Esophagus muscularis mucosa (tissue), 4 donors: ENCODE results near the gene PCNX1. TPM values are rescaled to one million over a fixed set of nuclear protein-coding genes. Genes with fewer than 3 reads are reported as not detected.

Source experiments
- DNase-seq: peaks from one replicate; pipeline ENCODE4 v3.0.0-alpha.2; 2017; ENCODE audit errors: extremely low spot score
- H3K27ac ChIP-seq, 4 donors: fragments of 200-600 bp; sonication (generic); replicated peaks in 1 of 4; 1 replicate in 3 of 4; 2 replicates in 1 of 4; pipeline ENCODE4 v1.5.1; 2016 to 2019; ENCODE audit warnings: mild to moderate bottlenecking in 1 of 4
- H3K27me3 ChIP-seq, 4 donors: fragments of 200-600 bp; sonication (generic); one replicate each; pipeline versions ENCODE4 v1.5.1 to v1.6.0; 2016 to 2019
- H3K36me3 ChIP-seq, 4 donors: fragments of 200-600 bp; sonication (generic); one replicate each; pipeline ENCODE4 v1.5.1; 2016 to 2019
- H3K4me1 ChIP-seq, 4 donors: fragments of 200-600 bp; sonication (generic); one replicate each; pipeline ENCODE4 v1.5.1; 2016 to 2019
- H3K4me3 ChIP-seq, 4 donors: fragments of 200-600 bp; sonication (generic); 1 replicate in 2 of 4; 2 replicates in 2 of 4; pipeline ENCODE4 v1.5.1; 2016 to 2019; ENCODE audit warnings: mild to moderate bottlenecking in 4 of 4, moderate library complexity in 1 of 4
- H3K9me3 ChIP-seq, 4 donors: fragments of 200-600 bp; sonication (generic); 1 replicate in 3 of 4; 2 replicates in 1 of 4; pipeline ENCODE4 v1.5.1; 2016 to 2019
- CTCF ChIP-seq, 3 experiments: fragments of 200-600 bp in 2 of 3; fragments of 450-650 bp in 1 of 3; sonication (generic) in 2 of 3; IDR thresholded peaks; one replicate each; pipeline ENCODE4 v1.5.1; 2017 to 2019; ENCODE audit warnings: antibody characterized with exemption in 3 of 3, mild to moderate bottlenecking in 2 of 3, moderate library complexity in 1 of 3
- EP300 ChIP-seq: sonication (generic); formaldehyde crosslinking; IDR thresholded peaks from one replicate; pipeline ENCODE4 v1.6.1; 2017; ENCODE audit warnings: antibody characterized with exemption
- POLR2A ChIP-seq: fragments of 450-650 bp; IDR thresholded peaks from one replicate; pipeline ENCODE4 v1.6.1; 2017; ENCODE audit warnings: antibody characterized with exemption, moderate library complexity, mild to moderate bottlenecking, low read depth
- POLR2AphosphoS5 ChIP-seq, 2 donors: sonication (generic); formaldehyde crosslinking; IDR thresholded peaks; one replicate each; pipeline ENCODE4 v1.6.1; 2017; ENCODE audit warnings: antibody characterized with exemption in 2 of 2
- WGBS: methylation state at CpG from one replicate; pipeline ENCODE4 v1.1.5; 2018; 5-methylcytosine and 5-hydroxymethylcytosine counted together
- intact Hi-C: fragments of 100-400 bp; cut with DNase I; formaldehyde crosslinking; loops from one replicate; pipeline ENCODE4 v1.15.1; 2023
- total RNA-seq, 4 donors: library from RNA; depleted of rRNA; stranded (reverse); fragments of >200 nt; gene quantifications; one replicate each; pipeline versions ENCODE4 v1.1.0 to v1.2.1, GENCODE V29; 2016

The PCNX1 gene
- total RNA-seq, 4 donors from 2014 or later = 56.3 to 62.5 (median 59.6) TPM

GRCh38 chr14:70886421-70887206, 20.6 kb upstream of the PCNX1 start:
- TF ChIP-seq CTCF (IDR thresholded peaks at IDR 0.05) (no peak), POLR2AphosphoS5 (IDR thresholded peaks at IDR 0.05) (no peak), POLR2A (no peak), EP300 (no peak)
- DNase-seq = no peak
- intact Hi-C loops = no loop called here
- peak overlapping the region in 3 of 4 donors; percentile 11 to 66 (median 52) for H3K27ac ChIP-seq
- peaks cover 9 to 23% (median 19%) of the 10 kb centered on the region in 4 donors for H3K4me1 ChIP-seq
- H3K4me3 ChIP-seq = no peak overlapping the region
- no peaks in the 10 kb centered on the region for H3K27me3 ChIP-seq
- no peaks in the 10 kb centered on the region for H3K9me3 ChIP-seq
- 69% methylated on average over 5 of the region's 5 CpGs for WGBS
- no peaks in the 10 kb centered on the region for H3K36me3 ChIP-seq

GRCh38 chr14:70887207-70887681, 20.0 kb upstream of the PCNX1 start:
- no peak overlapping the region for H3K4me3 ChIP-seq
- DNase-seq = no peak
- intact Hi-C loops = no loop called here
- H3K4me1 ChIP-seq = peaks cover 9 to 23% (median 19%) of the 10 kb centered on the region in 4 donors
- 23% methylated on average over 3 of the region's 3 CpGs for WGBS
- no peaks in the 10 kb centered on the region for H3K9me3 ChIP-seq
- no peaks in the 10 kb centered on the region for H3K27me3 ChIP-seq
- H3K36me3 ChIP-seq = no peaks in the 10 kb centered on the region
- peak overlapping the region; percentile 51 to 66 (median 56) for H3K27ac ChIP-seq
- TF ChIP-seq POLR2AphosphoS5 (IDR thresholded peaks at IDR 0.05) = peak in 1 of 2 donors; percentile 34
- TF ChIP-seq CTCF (IDR thresholded peaks at IDR 0.05) = no peak

- H3K4me1 ChIP-seq = peaks cover 9 to 23% (median 19%) of the 10 kb centered on the region in 4 donors
- H3K27me3 ChIP-seq = no peaks in the 10 kb centered on the region
- DNase-seq = no peak
- 97% methylated on average over 3 of the region's 3 CpGs for WGBS
- H3K36me3 ChIP-seq = no peaks in the 10 kb centered on the region
- no peak overlapping the region for H3K4me3 ChIP-seq
- peak overlapping the region; percentile 51 to 66 (median 56) for H3K27ac ChIP-seq
- TF ChIP-seq POLR2AphosphoS5 (IDR thresholded peaks at IDR 0.05) (no peak), EP300 (no peak), CTCF (IDR thresholded peaks at IDR 0.05) (no peak), POLR2A (no peak)
- intact Hi-C loops = no loop called here
- no peaks in the 10 kb centered on the region for H3K9me3 ChIP-seq
Observed at GRCh38 chr14:70887737-70888499, 19.3 kb upstream of the PCNX1 start.

GRCh38 chr14:70888681-70889175, 18.5 kb upstream of the PCNX1 start:
- WGBS = 52% methylated on average over 1 of the region's 1 CpG
- TF ChIP-seq POLR2AphosphoS5 (IDR thresholded peaks at IDR 0.05) = no peak
- TF ChIP-seq CTCF (IDR thresholded peaks at IDR 0.05) = no peak
- no peak for TF ChIP-seq POLR2A
- no peak for TF ChIP-seq EP300
- intact Hi-C loops = no loop called here
- peaks cover 5 to 23% (median 19%) of the 10 kb centered on the region in 4 donors for H3K4me1 ChIP-seq
- no peak overlapping the region for H3K4me3 ChIP-seq
- no peaks in the 10 kb centered on the region for H3K9me3 ChIP-seq
- H3K27me3 ChIP-seq = no peaks in the 10 kb centered on the region
- no peak for DNase-seq
- H3K27ac ChIP-seq = no peak overlapping the region
- no peaks in the 10 kb centered on the region for H3K36me3 ChIP-seq
